ENCODE results near the gene GAPVD1.

The GAPVD1 gene

GRCh38 chr9:125407974-125408900 lies 146.6 kb downstream of the GAPVD1 start:
- FAIRE-seq: no peak

DNA sequence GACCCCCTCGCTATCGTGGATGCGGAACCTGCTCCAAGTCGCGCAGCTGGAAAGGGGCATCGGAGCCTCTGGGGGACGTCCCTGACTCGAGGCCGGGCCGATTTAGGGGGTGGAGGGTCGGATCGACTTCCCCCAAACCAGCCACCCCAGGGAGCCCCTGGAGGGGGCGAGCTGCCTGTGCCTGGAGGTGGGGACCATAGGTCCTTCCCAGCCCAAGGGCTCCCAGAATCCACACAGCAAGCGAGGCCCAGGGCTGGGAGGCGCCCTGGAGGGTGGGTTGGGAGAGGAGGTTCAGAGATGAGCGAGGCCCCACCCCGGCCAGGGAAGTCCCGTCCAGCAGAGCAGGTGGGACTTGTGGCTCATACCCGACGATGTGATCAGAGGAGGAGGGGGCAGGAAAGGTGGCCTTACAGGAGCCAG lies 147.6 kb downstream of the GAPVD1 start:
- no peak for FAIRE-seq

DNA sequence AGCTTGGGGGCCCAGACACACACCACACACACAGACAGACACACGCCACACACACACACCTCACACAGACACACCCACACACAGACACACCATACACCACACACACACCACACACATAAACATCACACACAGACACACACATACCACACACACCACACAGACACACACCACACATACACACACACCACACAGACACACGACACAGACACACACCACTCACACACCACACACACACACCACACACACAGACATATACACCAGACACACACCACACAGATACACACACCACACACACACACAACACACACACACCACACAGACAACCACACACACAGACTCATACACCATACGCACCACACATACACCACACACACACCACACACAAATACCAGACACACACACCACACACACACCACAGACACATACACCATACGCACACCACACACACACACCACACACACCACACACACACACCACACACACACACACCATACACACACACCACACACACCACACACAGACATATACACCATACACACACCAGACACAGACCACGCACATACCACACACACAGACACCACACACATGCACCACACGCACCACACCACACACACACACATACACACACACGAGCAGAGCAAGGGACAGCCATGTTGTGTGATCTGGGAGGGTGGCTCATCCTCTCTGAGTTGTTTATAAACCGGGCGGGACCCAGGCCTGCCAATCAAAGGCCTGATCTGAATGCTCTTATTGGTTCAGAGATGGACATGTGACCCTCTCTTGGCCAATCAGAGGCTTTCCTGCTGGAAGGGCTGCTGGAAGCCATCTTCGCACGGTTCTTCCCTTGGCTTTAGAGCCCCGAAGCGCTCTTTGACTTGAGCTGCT lies 148.3 kb downstream of the GAPVD1 start:
- no peak for FAIRE-seq

DNA sequence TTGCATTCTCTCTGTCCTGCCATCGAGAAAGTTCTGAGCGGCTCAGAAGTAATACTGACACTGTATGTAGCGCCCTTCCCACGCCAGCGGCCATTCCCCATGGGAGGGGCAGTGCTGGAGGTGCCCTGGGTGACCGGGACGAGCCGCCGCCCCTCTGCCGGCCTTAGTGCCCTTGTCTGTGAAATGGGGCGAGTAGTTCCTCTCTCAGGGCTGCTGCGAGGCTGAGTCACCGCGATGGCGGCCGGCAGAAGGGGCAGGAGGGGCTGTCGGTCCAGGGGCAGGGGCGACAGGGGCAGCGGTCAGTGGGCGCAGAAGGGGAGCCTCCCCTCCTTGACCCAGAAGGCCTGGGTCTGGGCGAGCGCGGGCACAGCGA lies 148.9 kb downstream of the GAPVD1 start:
- no peak for FAIRE-seq

GRCh38 chr9:125411171-125411756 lies 149.6 kb downstream of the GAPVD1 start:
- no peak for FAIRE-seq

- FAIRE-seq: no peak
Measured at GRCh38 chr9:125412166-125412565, 150.5 kb downstream of the GAPVD1 start.

- no peak for FAIRE-seq
Measured at GRCh38 chr9:125413579-125413978, 152.0 kb downstream of the GAPVD1 start.

DNA sequence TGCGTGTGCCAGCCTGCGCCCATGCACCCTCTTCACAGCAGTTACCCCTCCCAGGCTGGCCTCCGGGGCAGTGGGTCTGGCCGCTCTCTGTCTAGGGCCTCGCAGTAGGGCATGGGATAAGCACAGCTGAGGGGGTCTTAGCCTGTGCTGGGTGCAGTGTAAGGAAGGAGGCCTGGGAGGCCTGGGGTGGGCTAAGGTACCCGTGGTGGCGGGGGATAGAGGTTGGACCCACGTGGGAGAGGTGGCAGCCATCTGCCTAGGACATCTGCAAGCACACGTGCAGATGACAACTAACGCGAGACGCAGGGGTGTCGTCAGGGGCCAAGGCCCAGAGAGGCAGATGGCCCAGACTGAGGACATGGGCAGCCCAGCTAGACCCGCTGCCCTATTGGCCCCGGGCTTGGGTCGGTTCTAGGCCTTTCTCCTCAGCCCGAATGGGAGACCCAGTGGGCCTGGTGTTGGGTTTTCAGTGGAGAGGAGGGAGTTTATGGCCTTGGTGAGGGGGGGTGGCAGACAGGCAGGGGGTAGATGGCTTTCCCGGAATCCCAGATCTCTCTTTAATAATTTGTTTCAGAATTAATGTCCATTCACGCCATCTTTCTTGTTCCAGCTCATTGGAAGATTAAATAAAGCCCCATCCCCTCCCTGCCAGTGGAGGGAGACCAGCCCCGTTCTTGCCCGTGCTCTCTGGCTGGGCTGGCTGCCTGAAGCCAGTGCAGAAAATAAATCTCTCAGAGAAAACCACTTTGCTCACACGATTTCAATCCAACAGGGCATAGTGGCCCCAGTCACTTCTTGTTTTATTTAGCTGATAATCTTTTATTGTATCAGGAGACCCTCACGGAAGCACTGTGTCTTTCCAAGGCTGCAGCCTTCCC lies 154.2 kb downstream of the GAPVD1 start:
- no peak for FAIRE-seq

DNA sequence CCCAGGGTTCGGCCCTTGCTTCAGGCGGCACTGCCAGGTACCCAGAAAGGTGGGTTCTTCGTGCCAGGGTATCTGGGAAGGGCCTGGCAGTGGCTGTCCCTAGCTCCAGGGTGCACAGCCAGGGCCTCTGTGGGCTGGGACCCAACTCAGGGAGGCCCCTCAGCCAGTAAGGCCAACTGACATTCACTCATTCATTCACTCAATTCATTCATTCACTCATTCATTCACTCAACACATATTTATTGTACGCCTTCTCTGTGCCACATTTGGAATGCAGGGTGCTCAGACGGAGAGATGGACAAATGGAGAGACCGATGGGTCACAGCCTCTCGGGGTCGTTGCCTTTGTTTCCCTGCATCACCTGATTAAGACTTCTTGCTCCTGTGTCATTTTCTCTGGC lies 154.9 kb downstream of the GAPVD1 start:
- FAIRE-seq: no peak
